RWPE1 (cell line): ENCODE measurements around the gene BLOC1S1.

Experiments used
- CTCF ChIA-PET: fragments of 350-600 bp; sonication (Branson Sonifier 250); formaldehyde crosslinking; extraction: SDS; loops from one replicate; lab custom pipeline; 2021; lab: Yijun Ruan, JAX
- POLR2A ChIA-PET: fragments of 400-600 bp; formaldehyde crosslinking; extraction: SDS; loops from one replicate; lab custom pipeline; 2020; ENCODE audit warnings: antibody characterized with exemption; ENCODE audit not compliant: low non-redundant PET; lab: Yijun Ruan, JAX
- DNase-seq: peaks from one replicate; pipeline ENCODE4 v3.0.0; 2012; ENCODE audit warnings: low spot score
- H3K27ac ChIP-seq: fragments of 450-650 bp; 2 replicates; pipeline ENCODE4 v1.5.1; 2017
- CTCF ChIP-seq: fragments of 450-650 bp; conservative IDR thresholded peaks from 2 replicates; pipeline ENCODE4 v1.5.1; 2017; ENCODE audit warnings: low read depth, mild to moderate bottlenecking

BLOC1S1 gene

GRCh38 chr12:55676707-55677106 is 39.1 kb upstream of the BLOC1S1 start:
- no peak for DNase-seq
- no peak overlapping the region for H3K27ac ChIP-seq
- no peak for TF ChIP-seq CTCF
- ChIA-PET CTCF (interaction anchor here (0.6 to 0.7 kb wide), 2 partner anchors 23 to 29 kb away, joined by 3 to 5 read pairs; no protein-coding TSS in a partner anchor), POLR2A (no interaction called here)

- CTCF ChIA-PET = no interaction called here
- DNase-seq = no peak
- no peak overlapping the region for H3K27ac ChIP-seq
- POLR2A ChIA-PET = no interaction called here
- TF ChIP-seq CTCF = no peak
Observed at GRCh38 chr12:55679691-55680090, 36.2 kb upstream of the BLOC1S1 start.

- ChIA-PET POLR2A (no interaction called here), CTCF (interaction anchor here (0.5 to 1.2 kb wide), 8 partner anchors 10 to 1222 kb away, joined by 3 to 4 read pairs (median 4); partner anchors contain the start of gene RDH5)
- TF ChIP-seq CTCF = no peak
- DNase-seq = peak; percentile 27
- no peak overlapping the region for H3K27ac ChIP-seq
Observed at GRCh38 chr12:55681142-55682077, 34.4 kb upstream of the BLOC1S1 start.

- DNase-seq = no peak
- H3K27ac ChIP-seq = no peak overlapping the region
- CTCF ChIA-PET = interaction anchor here (0.6 to 1.2 kb wide), 7 partner anchors 13 to 490 kb away, joined by 3 to 4 read pairs (median 4); partner anchors contain the start of gene RDH5
- TF ChIP-seq CTCF = no peak
- POLR2A ChIA-PET = no interaction called here
Observed at GRCh38 chr12:55682087-55682796, 33.6 kb upstream of the BLOC1S1 start.

GRCh38 chr12:55683676-55684075 is 32.2 kb upstream of the BLOC1S1 start:
- DNase-seq = no peak
- ChIA-PET POLR2A (no interaction called here), CTCF (interaction anchor here (0.8 kb wide), 1 partner anchor 37 kb away, joined by 3 read pairs; no protein-coding TSS in a partner anchor)
- no peak for TF ChIP-seq CTCF
- no peak overlapping the region for H3K27ac ChIP-seq

GRCh38 chr12:55684761-55685370 is 31.0 kb upstream of the BLOC1S1 start:
- ChIA-PET POLR2A (no interaction called here), CTCF (no interaction called here)
- no peak overlapping the region for H3K27ac ChIP-seq
- no peak for TF ChIP-seq CTCF
- DNase-seq = no peak
